Stimulated activated CD8-positive, alpha-beta memory T cell treated with anti-CD3 and anti-CD28 coated beads, Interleukin-15, amount 100 ng/mL, for 1 hour (primary cell): ENCODE measurements around the gene ACAP2.
"Not testable (repeated sequence)": the region's sequence is repeated elsewhere in the genome, so short reads cannot be mapped to it uniquely, and the experiment has no call there.

Source experiments
- DNase-seq: peaks from one replicate; pipeline ENCODE4 v3.0.0-alpha.2; 2020; ENCODE audit warnings: low read depth

The ACAP2 gene

GRCh38 chr3:195443391-195443989 is 670 bp upstream of the ACAP2 start:
- no peak for DNase-seq

- DNase-seq, result peak; percentile 20
Measured at GRCh38 chr3:195441992-195442572, 738 bp downstream of the ACAP2 start.

- DNase-seq, result no peak
Measured at GRCh38 chr3:195441476-195441991, 1.3 kb downstream of the ACAP2 start.

- no peak for DNase-seq
Measured at GRCh38 chr3:195441051-195441450, 1.8 kb downstream of the ACAP2 start.

- DNase-seq, result no peak
Measured at GRCh38 chr3:195440379-195440778, 2.4 kb downstream of the ACAP2 start.

GRCh38 chr3:195438371-195438770 is 4.4 kb downstream of the ACAP2 start:
- no peak for DNase-seq

GRCh38 chr3:195425849-195426248 is 17.0 kb downstream of the ACAP2 start:
- DNase-seq, result no peak

GRCh38 chr3:195423818-195424217 is 19.0 kb downstream of the ACAP2 start:
- no peak for DNase-seq

GRCh38 chr3:195421400-195421799 is 21.4 kb downstream of the ACAP2 start:
- DNase-seq, result no peak

- no peak for DNase-seq
Measured at GRCh38 chr3:195416795-195417194, 26.0 kb downstream of the ACAP2 start.

GRCh38 chr3:195411836-195412235 is 31.0 kb downstream of the ACAP2 start:
- no peak for DNase-seq

- DNase-seq, result no peak
Measured at GRCh38 chr3:195410546-195410945, 32.3 kb downstream of the ACAP2 start.

- DNase-seq, result no peak
Measured at GRCh38 chr3:195407531-195408409, 35.0 kb downstream of the ACAP2 start.

- no peak for DNase-seq
Measured at GRCh38 chr3:195405651-195406050, 37.2 kb downstream of the ACAP2 start.

GRCh38 chr3:195403841-195404408 is 38.9 kb downstream of the ACAP2 start:
- no peak for DNase-seq

GRCh38 chr3:195403244-195403643 is 39.6 kb downstream of the ACAP2 start:
- DNase-seq, result no peak

- DNase-seq, result no peak
Measured at GRCh38 chr3:195401943-195402342, 40.9 kb downstream of the ACAP2 start.

- DNase-seq, result not testable (repeated sequence)
Measured at GRCh38 chr3:195398460-195398859, 44.4 kb downstream of the ACAP2 start.

GRCh38 chr3:195397524-195397923 is 45.3 kb downstream of the ACAP2 start:
- no peak for DNase-seq

- DNase-seq, result no peak
Measured at GRCh38 chr3:195395208-195395816, 47.5 kb downstream of the ACAP2 start.

- no peak for DNase-seq
Measured at GRCh38 chr3:195394700-195395099, 48.1 kb downstream of the ACAP2 start.

- no peak for DNase-seq
Measured at GRCh38 chr3:195394024-195394423, 48.8 kb downstream of the ACAP2 start.
